GM12878 (cell line): ENCODE results near the gene CATSPERD. TPM values are rescaled to one million over a fixed set of nuclear protein-coding genes. Genes with fewer than 3 reads are reported as not detected.

ENCODE experiments used
- BCL3 ChIP-seq: IDR thresholded peaks from 2 replicates; pipeline ENCODE4 v1.6.1; 2011; ENCODE audit warnings: borderline replicate concordance, low read depth, mild to moderate bottlenecking, moderate library complexity, low read length; ENCODE audit not compliant: insufficient read depth, poor library complexity, severe bottlenecking
- CHD1 ChIP-seq: IDR thresholded peaks from 2 replicates; pipeline ENCODE4 v1.6.1; 2012; ENCODE audit warnings: low read depth, low read length, improper control_type of control experiment
- POLR2AphosphoS5 ChIP-seq: IDR thresholded peaks from 2 replicates; pipeline ENCODE4 v1.6.1; 2011; ENCODE audit warnings: mild to moderate bottlenecking, low read length, inconsistent platforms
- SMAD5 ChIP-seq: IDR thresholded peaks from 2 replicates; pipeline ENCODE4 v1.6.1; 2016; ENCODE audit warnings: antibody characterized with exemption, low read depth
- ZBTB40 ChIP-seq: fragments of 450-650 bp; IDR thresholded peaks from 2 replicates; pipeline ENCODE4 v1.6.1; 2016; ENCODE audit warnings: mild to moderate bottlenecking, moderate library complexity, borderline replicate concordance
- polyA plus RNA-seq, 11 experiments: library from polyadenylated mRNA; depleted of rRNA in 4 of 11; unstranded in 6 of 11; stranded (reverse) in 5 of 11; fragments of >200 nt; fragmentation: Nextera tagmentation in 4 of 11; fragmentation: Illumina TruSeq in 1 of 11; extraction: Ambion mirVana in 4 of 11; extraction: Trizol in 1 of 11; gene quantifications; 1 replicate in 1 of 11; 2 replicates in 10 of 11; pipeline versions ENCODE4 v1.2.1 to v1.2.3, GENCODE V29; 2011 to 2016; ENCODE audit warnings: inconsistent platforms in 2 of 11, missing spikeins in 2 of 11, low read depth in 1 of 11
- total RNA-seq, 4 experiments: library from RNA; depleted of rRNA in 3 of 4; stranded (reverse); fragments of >200 nt in 3 of 4; fragmentation: Illumina TruSeq in 1 of 4; extraction: Trizol in 1 of 4; gene quantifications; 2 replicates each; pipeline versions ENCODE4 v1.2.1 to v1.2.3, GENCODE V29; 2013 to 2021

The CATSPERD gene
- total and polyA plus RNA-seq, 10 of the 15 experiments (the other 5 are each of a cell fraction or from before 2014, with no cell fraction given): 0.02 to 0.38 (median 0.11) TPM; not detected in 5

- TF ChIP-seq ZBTB40 (no peak), SMAD5 (no peak), CHD1 (no peak), POLR2AphosphoS5 (no peak), BCL3 (no peak)
Measured at GRCh38 chr19:5799247-5800241, 79.1 kb downstream of the CATSPERD start (continued).
